DMS79 treated with DMSO at 0.1 percent for 48 hours (cell line): Measurements from ENCODE around the gene CYTIP.

Experiments used
- DNase-seq: peaks from one replicate; lab custom pipeline; 2025; lab: John Stamatoyannopoulos, UW

Gene CYTIP

DNA sequence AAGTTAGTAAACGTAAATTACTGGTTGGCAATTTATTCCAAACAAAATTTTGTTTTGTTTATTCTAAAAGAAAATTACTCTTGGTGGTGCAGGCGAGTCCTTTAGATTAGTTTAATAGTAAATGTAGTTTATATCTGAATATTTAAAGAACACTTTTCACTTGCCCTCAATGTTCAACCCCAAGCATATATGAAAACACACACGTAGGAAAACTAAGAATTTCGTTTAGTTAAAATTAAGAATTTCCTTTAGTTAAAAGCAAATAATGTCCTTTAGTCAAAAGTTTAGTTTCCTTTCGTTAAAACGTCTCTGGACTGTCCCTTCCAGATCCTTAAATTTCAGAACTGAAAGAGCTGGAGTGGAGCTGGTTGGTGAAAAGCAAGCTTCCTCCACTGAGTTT is 19.1 kb upstream of the CYTIP start:
- DNase-seq = no peak

- no peak for DNase-seq
These were observed 17.0 kb upstream of the CYTIP start for GRCh38 chr2:157460897-157461296.

- DNase-seq = no peak
These were observed 16.5 kb upstream of the CYTIP start for GRCh38 chr2:157460384-157460837.

- DNase-seq = no peak
These were observed 15.6 kb upstream of the CYTIP start for GRCh38 chr2:157459486-157459885.

DNA sequence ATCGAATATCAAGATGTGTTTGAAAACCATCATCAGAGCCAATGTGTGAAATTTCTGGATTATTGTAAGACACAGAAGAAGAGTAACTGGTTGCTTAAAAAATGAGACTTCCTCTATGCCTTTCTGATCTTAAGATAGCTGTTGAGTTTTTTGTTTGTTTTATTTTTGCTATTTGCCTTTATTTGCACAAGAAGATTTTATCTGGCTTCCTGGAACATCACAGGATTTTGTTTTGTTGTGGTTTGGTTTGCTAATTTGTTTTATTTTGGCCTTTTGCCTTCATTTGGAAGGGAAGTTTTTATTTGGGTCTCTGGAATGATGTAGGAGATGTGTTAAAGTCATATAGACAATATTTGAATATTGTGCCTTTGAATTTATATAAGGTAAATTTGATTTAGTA is 3.9 kb upstream of the CYTIP start:
- DNase-seq = no peak

DNA sequence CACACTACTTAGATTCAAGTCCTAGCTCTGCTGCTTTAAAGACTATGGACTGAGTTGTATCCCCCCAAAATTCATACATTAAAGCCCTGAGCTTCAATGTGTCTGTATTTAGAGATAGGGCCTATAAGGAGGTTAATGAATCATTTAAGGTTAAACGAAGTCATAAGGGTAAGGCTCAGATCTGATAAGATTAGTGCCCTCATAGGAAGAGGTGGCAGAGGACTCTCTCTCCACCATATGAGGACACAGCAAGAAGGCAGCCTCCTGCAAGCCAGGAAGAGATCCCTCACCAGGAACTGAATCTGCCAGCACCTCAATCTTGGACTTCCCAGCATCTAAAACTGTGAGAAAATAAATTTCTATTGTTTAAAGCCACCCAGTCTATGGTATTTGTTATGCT is 3.1 kb upstream of the CYTIP start:
- DNase-seq = no peak

- no peak for DNase-seq
These were observed 752 bp upstream of the CYTIP start for GRCh38 chr2:157444641-157445040.

DNA sequence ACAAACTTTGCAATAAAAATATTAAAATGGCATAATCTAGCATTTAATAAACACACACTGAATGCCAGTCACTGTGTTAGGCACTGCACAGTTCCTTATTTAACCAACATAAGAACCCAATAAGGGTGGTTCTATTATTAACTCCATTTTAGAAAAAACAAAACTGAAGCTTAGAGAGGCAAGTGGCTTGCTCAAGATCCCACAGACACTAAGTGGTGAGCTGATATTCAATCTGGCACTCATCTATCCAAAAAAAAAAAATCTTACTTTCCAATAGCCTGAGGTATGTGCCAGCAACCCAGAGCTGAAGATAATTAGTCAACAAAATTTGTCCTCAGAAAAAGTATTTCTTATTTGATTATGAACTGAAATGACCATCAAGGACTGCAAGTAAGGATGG is 799 bp downstream of the CYTIP start:
- no peak for DNase-seq

GRCh38 chr2:157442636-157443035 is 1.3 kb downstream of the CYTIP start:
- no peak for DNase-seq

DNA sequence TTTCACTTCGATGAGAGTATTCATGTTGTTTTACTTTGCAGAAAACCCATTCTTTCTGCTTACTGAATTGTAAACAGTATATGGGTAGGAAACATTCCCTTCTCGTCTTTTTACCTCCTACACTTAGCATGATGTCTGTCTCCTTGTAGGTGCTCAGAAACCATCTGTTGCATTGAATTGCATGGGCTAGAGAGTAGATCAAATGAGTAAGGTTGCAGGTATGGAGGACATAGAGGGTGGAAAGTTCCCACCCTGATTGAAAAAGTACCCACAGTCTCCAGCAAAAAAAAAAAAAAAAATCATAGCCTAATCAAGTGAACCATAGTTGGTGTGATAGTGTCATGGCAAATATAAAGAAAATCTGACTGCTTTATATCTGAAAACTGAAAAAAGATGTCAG is 1.7 kb downstream of the CYTIP start:
- no peak for DNase-seq

DNA sequence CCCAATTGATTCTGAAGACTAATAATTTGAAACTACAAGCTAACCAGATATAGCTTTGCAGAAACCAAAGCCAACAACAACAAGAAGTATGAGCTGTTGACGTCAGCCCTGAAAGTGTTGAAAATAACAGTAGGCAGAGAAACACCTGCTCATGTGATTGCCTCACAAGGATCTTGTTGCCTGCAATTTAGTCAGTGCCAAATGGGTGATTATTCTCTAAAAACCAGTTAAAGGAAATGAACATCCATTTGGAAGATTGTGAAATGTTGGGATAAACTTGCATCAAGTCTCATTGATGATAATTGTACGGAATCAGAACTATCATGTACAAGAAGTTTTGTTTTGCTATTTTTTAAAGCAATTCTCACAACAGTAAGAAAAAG is 2.8 kb downstream of the CYTIP start:
- DNase-seq = no peak

DNA sequence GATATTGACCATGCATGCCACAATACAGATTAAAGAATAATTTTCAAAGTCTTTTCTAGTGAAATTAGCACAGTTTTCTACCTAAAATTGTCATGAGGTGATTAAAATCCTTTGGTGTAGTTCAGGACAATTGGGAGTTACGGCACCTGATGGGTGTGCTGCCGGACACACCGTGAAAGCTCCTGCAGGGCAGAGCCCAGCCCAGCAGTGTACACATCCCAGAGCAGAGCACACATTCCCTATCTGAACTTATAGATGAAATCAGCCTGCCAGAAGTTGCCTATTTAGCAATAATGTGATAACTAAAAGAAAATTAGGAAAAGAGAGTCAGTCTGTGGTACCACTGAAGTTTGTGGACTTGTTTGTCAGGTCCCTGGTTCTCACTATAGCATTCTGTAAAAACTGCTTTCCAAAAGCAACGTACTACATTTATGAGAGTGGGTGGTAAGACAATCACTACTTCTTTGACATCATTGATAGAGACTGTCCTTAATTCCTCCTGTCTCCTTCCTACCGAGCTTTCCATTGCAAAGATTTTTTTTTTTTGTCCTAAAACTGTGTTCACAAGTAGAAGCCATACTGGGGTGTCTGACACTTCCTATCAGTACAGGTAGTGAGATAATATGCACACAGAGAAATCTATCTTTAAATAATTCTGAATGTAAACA is 3.4 kb downstream of the CYTIP start:
- DNase-seq = no peak

- no peak for DNase-seq
These were observed 4.1 kb downstream of the CYTIP start for GRCh38 chr2:157439824-157440186.

GRCh38 chr2:157438863-157439823 is 4.7 kb downstream of the CYTIP start:
- DNase-seq = no peak

GRCh38 chr2:157433394-157433793 is 10.5 kb downstream of the CYTIP start:
- DNase-seq = no peak

GRCh38 chr2:157432475-157433106 is 11.3 kb downstream of the CYTIP start:
- no peak for DNase-seq

GRCh38 chr2:157431176-157431575 is 12.7 kb downstream of the CYTIP start:
- DNase-seq = no peak

DNA sequence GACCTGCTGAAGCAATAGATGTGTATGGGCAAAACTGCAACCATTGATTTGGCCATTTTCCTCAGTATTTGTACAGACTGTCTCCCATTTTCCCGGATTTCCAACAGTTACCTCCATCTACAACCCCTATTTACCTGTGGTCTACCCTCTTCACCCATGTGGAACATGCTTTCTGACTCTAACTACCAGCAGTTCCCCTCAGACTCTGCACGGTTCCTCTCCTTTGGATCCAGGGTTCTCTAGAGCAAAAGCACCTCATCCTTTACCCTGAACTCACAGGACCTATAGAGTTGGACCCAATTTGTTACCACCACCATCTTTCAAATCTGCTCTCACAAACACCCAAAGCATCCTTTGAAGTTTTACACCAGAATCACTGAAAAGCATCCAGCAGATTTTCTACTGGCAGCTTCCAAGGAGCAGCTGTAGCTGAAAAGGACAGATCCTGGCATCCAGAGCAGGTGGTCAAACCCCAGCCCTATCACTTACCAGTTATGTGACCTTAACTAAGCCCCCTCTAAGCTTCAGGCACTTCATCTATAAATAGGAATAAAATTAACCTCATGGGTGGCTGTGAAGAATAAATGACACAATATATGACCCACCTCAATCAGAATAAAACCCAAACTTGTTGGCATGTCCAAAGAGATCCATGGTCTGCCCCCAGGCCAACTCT is 15.3 kb downstream of the CYTIP start:
- no peak for DNase-seq

GRCh38 chr2:157427922-157428303 is 16.0 kb downstream of the CYTIP start:
- no peak for DNase-seq

DNA sequence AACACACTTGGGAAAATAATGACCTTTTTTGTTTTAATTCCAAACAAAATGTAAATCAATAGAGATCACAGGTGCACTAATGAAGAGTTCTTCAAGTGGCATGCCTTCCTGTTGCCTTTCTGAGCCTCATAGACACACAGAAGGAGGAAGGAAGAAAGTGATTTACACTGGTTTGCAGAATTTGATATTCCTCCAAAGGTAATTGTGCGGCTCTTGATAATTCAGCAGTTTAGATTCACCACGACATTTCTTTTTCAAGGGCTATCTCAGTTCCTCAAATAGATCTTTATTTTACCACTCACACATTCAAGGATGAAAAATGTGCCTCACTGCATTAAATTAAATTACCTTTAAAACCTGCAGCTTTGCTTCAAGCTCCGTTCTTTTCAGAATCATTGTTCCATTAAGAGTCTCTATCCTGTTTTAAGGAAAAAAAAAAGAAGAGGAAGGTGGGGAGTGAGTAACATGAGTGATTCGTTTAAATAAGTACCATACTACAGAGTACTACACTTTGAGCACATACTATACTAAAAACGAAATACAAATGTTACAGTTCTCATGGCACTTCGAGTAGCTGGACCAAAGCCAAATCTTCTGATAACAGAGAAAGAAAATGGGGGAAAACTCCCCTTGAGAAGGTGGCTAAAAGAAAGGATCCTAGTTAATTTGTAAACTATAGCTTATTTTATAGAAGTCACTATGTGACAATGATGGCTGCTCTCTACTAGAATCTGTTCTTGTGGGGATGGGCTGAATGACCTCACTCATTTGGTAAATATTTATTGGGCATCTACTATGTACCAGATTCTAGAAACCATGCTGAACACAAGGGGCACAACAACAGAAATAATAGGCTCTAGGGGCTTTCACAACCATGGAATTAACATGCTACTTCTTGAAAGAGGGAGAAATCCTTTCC is 16.6 kb downstream of the CYTIP start:
- DNase-seq = no peak

DNA sequence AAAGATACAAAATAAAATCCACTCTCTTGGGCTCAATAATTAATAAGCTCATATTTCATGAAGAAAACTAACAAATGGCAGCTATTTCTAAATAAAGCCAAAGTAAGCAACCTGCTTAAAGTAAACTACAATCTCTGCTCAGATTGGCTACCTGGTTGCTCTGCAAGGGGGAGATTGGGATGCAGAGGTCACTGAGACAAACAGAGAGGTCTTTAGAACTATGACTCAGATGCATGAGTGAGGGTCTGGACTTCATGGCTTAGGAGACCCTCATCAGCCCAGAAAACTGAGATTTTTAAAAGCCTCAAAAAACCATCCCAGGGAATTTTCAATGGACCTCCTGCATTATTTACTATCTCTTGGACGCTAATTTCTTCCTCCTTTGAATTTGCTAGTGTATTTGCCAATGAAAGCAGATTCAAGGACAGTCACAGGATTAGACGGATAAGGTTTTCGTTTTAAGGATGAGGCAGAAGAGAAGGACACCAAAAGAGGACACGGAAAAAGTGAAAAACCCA is 17.4 kb downstream of the CYTIP start:
- DNase-seq = no peak
